Fibroblast of peridontal ligament (primary cell): ENCODE measurements around the gene COMT.
"Not testable (repeated sequence)": the region's sequence is repeated elsewhere in the genome, so short reads cannot be mapped to it uniquely, and the experiment has no call there.

Experiments used
- DNase-seq: peaks from one replicate; pipeline ENCODE4 v3.0.0-alpha.2; 2010; ENCODE audit errors: extremely low read depth

The COMT gene

DNA sequence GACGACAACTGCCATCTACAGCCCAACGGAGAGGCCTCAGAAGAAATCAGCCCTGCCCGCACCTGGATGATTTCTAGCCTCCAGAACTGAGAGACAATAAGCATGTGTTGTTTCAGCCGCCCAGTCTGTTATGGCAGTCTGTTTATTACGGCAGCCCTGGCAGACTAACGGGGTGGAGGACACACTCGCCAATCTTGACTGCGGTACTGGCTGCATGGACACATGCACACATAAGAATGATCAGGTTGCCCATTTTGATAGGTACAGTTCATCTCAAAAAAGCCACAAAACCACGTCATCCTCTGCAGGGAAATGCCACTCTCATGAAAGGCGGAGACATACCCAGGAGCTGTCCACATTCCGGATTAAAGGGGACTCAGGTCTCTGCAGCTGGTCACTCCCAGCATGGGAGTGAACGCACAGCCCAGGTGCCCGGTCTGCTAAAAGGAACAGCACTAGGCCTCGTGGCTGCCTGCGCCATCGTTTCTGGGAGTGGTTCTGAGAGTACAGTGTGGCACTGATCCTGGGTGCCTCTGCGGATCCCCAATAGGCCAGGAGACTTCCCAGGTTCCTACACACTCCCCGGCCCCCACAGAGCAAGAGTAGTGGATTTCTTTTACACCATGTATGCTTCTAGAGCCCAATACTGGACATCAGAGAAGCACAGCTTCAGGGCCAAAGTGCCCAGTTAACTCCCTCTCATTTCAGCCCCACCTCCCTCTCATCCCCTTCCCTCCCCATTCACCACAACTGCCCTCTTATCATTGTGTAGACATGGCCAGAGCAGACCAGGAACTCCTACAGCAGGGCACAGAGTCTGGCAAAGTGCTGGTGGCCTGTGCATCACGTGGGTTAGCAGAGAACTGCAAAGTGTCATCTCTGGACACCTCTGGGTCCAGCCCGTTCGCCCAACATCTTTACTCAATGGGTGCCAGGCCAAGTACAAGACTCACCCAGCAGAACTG lies 11.7 kb upstream of the COMT start:
- no peak for DNase-seq

DNA sequence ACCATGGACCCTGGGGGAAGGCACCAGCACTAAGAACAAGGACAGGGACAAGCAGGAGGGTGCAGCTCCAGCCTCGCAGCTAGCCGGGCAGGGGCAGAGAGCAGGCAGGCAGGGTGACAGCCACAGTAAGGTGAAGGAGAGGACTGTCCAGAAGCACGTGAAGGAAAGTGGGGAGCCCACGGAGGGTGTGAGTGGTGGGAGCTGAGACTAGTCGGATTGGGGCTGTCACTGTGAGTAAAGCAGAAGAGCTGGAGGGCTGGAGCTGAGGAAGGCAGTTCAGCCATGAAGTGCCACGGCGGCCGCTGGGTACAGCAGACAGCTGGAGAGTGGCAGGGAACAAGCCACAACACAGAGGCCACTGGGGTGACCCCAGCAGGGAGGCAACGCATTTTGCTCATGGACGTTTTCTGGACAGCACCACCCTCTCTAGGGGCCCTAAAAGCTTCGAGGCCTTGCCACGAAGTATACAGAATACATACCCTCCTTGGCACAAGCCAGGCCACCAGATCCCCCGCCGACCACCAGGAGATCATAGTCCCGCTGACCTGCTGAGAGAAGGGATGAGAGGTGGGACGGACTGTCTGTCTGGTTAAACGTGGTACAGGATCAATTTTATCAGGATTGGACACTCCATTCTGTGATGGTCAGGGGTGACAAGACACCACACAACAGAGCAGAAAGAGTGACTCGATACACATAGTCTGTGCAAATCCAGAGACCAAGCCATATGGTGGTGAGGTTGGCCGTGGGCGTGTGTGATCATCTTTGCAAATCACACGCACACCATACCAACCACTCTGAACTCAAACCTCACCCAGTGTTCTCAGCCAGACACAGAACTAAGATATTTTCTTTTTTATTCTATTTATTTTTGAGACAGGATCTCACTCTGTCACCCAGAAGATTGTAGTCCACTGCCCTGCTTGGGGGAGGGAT lies 10.8 kb upstream of the COMT start:
- no peak for DNase-seq

DNA sequence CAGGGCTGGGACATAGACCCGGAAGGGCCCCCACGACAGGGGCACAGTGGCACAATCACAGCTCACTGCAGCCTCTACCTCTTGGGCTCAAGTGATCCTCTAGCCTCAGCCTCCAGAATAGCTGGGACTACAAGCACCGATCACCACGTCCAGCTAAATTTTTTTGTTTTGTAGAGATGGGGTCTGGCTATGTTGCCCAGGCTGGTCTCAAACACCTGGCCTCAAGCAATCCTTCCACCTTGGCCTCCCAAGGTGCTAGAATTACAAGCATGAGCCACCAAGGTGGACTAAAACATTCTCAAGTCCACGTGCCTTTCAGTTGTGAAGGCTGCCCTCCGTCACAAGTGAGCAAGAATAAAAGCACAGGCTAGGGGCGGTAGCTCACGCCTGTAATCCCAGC lies 10.1 kb upstream of the COMT start:
- no peak for DNase-seq

DNA sequence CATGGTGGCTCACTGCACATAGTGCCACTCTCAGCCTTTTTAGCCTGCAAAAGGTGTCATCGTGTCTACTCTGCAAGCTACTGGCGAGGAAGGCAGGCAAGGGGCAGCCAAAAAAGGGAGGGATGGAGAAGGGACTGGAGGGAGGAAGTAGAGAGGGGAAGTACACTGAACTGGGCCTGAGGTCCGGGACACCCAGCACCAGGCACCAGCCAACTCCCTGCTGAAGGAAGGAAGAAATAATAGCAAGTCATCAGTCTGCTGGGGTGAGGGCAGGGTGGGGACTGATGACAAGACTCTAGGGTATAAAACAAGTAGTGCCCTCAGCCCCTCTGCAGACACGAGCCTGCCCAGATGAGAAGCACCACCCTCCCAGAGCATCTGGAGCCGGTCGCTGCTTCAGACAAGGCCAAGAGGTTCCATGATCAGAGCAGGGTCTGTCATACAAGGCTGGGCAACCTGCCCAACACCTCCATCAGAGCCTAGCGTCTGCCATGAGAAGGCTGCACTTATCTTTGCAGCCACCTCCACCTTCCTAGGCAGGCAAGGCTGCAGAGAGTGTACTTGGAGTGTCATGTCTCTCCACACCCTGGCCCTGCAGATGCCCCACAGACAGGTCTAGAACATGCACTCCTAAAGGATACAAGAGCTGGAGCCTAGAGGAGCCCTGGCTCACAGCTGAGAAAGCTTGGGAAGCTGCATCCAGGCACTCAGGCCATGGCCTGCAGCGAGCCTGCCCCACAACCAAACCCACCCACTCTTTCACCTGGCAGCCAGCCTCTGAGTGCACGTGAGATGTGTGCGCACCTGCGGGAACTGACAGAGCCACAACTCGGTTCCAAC lies 9.0 kb upstream of the COMT start:
- no peak for DNase-seq

DNA sequence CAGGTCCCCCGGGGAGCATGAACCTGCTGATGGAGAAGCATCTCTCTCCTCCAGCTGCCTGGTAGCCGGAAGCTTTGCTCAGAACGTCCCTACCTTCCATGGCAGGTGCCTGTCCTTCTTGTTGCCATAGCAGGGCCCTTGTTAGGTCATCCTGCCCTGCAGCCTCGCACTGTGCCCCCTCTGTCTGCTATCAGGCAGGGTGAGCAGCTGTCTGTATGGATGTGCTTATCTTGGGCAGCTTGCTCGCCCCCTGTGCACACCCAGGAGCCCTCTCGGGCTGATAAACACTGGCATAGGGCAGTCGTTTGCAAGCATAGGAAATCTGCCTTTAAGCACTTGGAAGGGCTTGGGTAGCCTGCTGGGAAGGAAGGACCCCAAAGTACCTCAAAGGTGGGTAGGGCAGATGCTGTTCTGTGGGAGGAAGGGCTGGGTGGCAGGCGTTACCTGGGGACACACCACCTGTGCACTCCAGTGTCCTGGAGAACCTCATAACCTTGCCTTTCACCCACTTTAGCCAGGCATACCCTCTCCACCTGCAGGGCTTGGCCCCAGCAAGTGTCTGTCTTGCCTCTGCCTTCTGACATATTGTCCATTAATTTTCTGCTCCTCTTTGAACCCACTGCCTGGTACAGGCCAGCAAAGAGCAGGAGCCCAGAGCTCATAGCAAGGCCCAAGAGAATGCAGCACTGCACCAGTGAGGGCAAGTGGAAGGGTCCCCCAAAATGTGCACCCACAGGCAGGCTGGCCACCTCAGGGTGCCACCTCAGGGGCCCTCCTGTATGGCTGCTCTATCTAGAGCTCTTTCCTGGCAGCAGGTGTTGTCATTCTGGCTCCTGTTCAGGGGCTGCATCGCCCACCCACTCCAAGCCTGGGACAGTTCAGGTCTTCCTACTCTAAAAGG lies 8.0 kb upstream of the COMT start:
- no peak for DNase-seq

DNA sequence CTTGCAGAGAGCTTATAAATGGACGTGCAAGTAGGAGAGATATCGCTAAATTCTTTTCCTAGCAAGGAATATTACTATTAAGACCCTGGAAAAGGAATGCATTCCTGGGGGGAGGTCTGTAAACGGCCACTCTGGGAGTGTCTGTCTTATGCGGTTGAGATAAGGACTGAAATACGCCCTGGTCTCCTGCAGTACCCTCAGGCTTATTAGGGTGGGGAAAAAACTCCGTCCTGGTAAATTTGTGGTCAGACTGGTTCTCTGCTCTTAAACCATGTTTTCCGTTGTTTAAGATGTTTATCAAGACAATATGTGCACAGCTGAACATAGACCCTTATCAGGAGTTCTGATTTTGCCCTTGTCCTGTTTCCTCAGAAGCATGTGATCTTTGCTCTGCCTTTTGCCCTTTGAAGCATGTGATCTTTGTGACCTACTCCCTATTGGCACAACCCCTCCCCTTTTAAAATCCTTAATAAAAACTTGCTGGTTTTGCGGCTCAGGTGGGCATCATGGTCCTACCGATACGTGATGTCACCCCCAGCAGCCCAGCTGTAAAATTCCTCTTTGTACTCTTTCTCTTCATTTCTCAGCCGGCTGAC lies 6.4 kb upstream of the COMT start:
- not testable (repeated sequence) for DNase-seq

DNA sequence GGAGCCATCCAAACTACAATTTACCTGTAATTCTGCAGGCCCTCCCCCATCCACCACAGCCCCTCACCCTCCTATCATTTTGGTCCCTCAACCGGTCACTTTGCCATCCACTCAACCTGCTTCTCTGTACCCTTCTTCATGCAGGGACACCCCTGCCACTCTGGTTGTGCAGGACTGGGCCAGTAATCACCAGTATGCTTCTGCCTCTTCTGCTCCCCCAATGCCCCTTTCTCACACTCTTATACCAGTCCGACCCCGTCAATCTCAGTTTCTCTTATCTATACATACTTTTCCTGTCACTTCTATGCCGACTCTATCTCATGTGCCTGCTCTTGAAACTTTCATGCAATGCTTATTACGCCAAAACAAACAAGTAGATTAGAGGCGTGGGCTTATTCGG lies 5.1 kb upstream of the COMT start:
- no peak for DNase-seq

DNA sequence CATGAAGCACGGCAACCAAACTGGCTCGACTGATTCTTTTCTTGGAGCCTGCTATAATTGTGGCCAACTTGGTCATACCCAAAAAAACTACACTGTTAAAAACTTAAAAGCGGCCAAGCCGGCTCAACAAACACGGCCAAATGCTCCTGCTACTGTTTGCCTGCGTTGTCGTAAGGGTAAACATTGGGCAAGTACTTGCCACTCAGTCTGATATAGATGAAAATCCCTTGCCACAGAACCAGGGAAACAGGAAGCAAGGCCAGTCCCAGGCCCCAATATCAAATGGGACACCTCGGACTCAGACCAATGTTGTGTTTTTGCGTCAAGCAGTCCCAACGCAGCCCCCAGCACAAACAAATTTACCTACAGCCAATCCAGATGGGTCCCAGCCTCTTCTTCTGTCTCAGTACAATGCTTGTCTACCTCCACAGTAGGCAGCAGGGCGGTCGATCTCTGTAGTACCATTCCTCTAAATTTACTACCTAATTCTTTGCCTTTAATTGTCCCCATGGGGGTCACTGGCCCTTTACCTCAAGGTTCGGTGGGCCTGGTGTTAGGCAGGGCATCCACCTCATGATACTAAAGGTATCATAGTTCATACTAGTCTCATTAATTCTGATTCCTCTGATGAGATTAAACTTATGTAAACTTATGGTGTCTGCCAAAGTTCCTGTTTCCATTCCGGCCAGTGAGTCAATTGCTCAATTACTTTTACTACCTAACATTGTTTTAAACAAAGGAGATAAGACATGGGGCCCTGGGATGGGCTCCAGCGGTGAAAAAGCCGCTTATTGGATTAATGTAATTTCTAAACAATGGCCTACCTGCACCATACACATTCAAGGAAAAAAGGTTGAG lies 3.7 kb upstream of the COMT start:
- no peak for DNase-seq

DNA sequence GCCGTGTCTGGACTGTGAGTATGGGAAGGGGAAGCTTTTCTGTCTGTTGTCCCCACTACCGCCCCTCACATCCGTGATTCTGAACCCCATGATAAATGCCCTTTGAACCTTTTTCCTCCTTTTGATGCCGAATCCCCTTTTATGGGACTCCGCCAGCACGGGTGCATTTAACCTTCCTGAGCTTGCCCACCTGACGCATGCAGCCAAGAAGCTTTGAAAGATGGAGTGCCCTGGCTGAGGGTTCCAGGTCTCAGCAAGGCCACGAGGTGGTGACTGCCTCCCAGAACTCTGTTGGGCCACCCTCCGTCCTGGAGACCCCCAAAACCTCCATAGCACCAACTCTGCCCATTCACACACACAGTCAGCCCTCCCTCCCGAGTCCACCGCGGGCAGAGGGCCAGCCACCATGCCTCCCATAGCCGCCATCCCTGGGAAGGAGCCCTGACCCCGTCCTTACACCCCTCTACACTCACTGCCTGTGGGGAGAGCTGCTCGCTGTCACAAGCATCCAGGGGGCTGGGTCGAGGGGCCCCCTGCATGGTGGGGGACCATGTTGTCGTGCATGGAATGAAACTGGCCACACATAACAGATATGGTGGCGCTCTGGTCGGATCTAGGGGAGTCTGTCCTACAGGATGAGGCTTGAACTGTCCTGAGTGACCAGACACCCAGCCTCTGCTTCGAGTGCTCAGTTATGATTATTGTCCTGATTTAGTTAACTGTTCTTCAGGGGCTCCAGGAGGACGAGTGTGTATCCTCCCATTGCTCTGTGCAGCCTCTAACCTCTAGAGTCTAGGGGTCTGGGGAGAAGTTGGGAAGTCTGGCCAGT lies 822 bp upstream of the COMT start:
- no peak for DNase-seq

DNA sequence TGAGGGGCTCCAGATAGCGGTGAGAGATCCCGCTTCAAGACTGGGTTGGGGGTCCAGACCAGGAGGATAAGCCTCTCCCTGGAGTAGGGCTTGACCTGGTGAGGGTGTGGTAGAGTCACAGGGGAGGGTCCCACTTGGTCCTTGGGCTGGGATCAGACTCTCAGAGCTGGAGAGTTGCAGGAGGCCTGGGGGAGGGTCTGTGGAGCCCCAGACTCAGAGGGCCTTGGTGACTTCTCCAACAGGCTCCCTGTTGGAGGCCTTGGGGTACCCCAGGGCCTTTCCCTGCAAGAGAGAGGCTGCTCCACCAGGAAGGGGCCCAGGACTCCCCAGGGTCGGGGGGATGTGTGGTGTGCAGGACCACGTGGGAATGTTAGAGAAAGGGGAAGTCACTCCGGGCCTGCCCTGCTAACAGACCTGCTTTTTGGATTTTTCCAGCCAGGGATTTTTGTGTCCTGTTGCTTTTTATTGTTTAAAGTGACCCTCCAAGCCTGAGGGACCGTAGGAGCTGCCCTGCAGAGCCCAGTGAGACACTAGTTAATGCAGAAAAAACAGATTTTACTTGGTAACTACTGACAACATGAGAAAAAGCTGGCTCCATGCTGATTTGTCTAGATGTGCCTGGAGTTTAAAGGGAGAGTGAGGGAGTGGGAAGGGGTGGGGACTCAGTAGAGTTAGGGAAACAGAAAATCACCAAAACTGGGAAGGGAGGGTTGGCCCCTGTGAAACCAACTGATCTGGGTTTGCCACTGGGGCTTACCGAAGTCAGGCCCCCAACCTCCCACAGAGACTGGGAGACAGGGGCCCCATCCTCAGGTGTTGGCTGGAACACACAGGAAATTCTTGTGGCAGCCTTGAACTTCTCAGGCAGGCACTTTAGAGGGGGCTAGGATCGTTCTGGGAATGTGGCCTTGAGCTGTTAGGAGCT lies 847 bp downstream of the COMT start:
- peak; percentile 86 for DNase-seq

DNA sequence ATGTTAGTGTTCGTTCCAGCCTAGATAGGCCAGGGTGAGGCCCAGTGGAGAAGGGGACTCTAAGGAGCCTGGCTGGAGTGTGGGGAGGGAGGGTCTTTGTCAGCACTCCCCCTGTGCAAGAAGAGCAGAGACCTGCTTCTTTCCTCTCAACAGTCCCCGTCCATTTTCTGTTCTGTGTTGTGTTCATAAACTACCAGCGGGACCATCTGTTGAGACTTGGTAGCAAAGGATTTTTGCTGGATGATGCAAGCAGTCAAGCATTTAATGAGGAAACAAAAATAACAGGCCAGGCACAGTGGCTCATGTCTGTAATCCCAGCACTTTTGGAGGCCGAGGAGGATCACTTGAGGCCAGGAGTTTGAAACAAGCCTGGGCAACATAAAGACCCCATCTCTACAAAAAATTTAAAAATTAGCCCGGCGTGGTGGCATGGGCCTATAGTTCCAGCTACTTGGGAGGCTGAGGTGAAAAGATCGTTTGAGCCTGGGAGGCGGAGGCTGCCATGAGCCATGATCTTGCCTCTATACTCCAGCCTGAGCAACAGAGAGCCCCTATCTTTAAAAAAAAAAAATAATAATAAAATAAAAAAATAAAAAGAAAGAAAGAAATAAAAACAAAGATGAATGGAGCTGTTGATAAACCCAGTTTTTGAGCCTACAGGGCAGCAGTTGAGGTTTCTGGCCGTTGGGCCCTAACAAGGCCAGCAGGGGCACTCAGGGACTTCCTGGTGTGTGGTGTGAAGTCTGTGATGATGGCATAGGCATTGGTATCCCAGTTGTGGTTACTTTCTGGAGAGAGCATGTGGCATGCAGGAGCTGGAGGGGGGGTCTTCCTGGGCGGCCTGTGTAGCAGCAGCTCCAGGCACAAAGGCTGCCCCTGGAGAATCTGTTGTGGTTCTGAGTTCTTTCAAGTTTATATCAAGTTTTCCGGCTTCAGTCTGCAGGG lies 1.8 kb downstream of the COMT start:
- peak; percentile 95 for DNase-seq

DNA sequence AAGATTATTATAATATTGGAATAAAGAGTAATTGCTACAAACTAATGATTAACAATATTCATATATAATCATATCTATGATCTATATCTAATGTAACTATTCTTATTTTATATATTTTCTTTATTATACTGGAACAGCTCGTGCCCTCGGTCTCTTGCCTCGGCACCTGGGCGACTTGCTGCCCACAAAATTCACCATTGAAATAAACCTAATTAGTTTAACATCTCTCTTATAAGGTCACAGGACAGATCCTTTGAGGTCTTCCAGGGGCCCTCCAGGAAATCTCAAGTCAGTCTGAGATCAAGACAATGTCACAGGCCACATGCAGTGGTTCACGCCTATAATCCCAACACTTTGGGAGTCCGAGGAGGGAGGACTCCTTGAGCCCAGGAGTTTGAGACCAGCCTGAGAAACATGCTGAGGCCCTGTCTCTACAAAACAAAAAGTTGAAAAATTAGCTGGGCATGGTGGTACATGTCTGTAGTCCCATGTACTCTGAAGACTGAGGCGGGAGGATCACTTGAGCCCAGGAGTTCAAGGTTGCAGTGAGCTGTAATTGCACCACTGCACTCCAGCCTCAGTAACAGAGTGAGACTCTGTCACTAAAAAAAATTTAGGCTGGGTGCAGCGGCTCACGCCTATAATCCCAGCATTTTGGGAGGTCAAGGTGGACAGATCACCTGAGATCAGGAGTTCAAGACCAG lies 6.6 kb downstream of the COMT start:
- DNase-seq = no peak

DNA sequence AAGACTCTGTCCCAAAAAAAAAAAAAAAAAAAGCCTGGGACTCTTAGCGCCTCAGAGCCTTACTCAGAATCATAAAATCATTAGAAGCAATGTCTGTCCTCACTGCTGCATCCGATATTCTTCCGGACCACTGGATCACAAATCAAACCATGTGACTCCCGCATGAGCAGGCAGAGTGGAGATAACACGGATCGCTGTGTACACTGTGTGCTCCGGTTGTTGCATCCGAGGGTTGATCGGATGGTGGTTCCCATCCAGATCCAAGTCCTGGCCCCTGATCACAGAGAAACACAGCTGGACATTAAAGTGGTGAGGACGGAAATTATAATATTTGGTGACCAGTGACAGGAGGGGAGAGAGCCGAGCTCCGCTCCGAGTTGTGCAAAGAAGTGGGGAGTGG lies 9.8 kb downstream of the COMT start:
- DNase-seq = no peak

DNA sequence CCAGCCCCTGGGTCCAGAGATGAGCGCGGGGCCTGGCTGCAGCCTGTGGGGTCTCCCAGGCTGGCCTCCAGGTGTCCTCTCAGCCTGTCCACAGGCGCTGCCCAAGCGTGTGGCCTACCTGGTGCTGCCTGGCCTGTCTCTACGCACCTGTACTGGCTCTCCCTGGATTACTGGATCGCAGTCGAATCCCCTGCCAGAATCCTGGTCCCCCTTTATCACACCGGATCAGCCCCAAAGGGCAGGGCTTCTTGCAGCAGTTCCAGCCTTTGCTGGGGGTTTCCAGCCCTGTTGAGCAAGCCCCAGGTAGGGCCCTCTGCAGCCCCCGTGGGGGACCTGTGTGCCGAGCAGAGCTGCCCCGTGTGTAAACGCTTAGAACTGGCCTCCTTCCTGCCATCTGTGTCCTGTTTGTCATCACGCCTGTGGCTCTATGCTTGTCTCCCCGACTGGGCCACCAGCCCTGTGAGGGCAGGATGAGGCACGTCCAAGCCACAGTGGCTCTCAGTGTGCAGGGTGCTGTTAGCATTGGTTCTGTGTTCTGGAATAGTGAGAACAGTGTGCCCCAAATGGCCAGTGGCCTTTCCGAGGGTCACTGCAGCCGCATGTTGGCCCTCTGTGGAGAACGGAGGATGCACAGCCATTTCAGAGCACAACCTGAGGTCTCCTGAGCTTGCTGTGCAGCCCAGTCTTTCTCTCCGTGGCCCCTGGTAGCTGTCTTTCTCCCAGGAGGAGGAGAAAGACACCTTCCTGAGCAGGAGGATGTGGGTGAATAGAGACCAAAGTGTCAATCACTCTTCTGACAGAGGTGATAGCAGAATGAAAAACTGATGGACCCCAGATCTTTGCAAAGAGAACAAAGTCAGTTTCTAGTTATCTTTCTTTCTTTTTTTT lies 13.9 kb downstream of the COMT start:
- DNase-seq = no peak

DNA sequence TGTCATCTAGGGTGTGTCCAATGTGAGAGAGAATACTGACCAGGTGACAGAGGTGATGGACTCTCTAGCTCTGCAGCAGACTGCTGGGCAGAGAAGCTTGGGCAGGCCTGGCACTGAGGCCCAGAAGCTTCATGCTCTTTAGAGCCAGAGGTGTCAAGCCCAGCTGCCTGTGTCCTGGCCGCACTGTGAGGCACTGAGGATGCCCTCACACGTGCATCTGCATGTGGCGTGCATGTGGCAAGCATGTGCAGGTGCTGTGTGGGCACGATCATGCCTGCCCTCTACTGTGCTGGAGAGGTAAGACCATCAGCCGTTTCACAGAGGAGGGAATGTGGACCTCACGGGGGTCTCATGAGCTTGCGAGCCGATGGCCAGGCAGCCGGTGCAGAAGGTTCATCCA lies 15.9 kb downstream of the COMT start:
- no peak for DNase-seq
